Posterior vena cava (tissue), 2 donors: ENCODE data around the gene PFN1. TPM values are rescaled to one million over a fixed set of nuclear protein-coding genes. Genes with fewer than 3 reads are reported as not detected.

Experiments used
- DNase-seq: peaks from one replicate; pipeline ENCODE4 v3.0.0-alpha.2; 2020; ENCODE audit warnings: low spot score
- intact Hi-C, 2 donors: fragments of 100-400 bp; cut with DNase I; formaldehyde crosslinking; loops; one replicate each; pipeline versions ENCODE4 v1.14.1 to v1.14.2; 2022 to 2023
- microRNA-seq, 2 donors: library from miRNA; unstranded; fragments of <30 nt; microRNA quantifications; one replicate each; pipeline ENCODE4 v1.2.0, GENCODE V29; 2020 to 2021; ENCODE audit warnings: borderline microRNAs expressed in 2 of 2
- total RNA-seq, 2 donors: library from RNA; stranded (reverse); fragmentation: NEBNext Ultra II Directional; extraction: Animal tissue kit (Norgen Biotek cat#: 25700); gene quantifications; one replicate each; pipeline ENCODE4 v1.2.1, GENCODE V29; 2021
- donor health status: DM: yes; HTN: yes; CAD: no.
- donor health status: DM: yes; HTN: yes; CAD: no.

Gene PFN1
- total RNA-seq, 2 donors from 2014 or later, result 582 to 588 TPM

GRCh38 chr17:4901648-4902344 is 46.5 kb downstream of the PFN1 start:
- intact Hi-C loops, result loop anchor here (10.0 kb wide), 1 partner anchor 163 kb away; no protein-coding TSS in a partner anchor
- DNase-seq, result peak; percentile 91

GRCh38 chr17:4901108-4901647 is 47.2 kb downstream of the PFN1 start:
- intact Hi-C loops, result loop anchor here (10.0 kb wide), 1 partner anchor 164 kb away; no protein-coding TSS in a partner anchor

DNA sequence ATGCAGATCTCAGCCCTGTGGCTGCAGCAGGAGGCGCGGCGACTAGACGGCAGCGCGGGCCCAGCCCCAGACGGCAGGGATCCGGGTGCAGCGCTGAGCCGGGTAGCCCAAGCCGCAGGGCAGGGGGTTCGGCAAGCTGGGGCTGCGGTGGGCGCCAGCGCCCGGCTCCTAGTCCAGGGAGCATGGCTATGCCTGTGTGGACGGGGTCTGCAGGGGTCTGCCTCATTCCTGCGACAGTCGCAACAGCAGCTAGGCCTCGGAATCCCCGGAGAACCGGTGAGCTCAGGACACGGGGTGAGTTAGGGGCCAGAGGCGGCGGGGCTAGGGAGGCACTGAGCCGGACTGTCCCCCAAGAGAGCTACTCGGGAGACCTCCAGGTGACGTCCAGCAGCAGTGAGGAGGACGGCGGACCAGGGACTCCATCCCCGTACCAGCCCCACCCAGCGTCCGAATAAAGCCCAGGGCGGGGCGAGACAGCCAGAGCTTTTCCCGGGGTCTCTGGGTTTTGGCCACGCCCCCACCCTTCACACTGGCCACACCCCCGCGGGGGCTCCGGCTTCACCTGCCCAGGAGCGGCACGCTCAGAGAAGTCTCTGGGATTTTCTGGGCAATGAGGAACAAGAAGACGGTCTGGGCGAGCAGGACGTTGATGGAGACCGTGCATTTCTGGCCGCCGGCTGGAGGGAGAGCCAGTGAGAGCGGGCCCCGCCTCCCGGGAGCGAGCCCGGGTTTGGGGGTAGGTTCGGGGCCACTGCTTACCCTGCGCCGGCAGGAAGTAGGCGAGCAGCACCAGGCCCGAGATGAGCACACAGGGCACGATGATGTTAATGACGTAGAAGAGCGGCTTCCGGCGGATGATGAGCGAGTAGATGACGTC is 47.9 kb downstream of the PFN1 start:
- DNase-seq, result no peak
- intact Hi-C loops, result loop anchor here (10.0 kb wide), 1 partner anchor 164 kb away; no protein-coding TSS in a partner anchor

More at GRCh38 chr17:4901108-4901647, 47.2 kb downstream of the PFN1 start:
- DNase-seq, result no peak

DNA sequence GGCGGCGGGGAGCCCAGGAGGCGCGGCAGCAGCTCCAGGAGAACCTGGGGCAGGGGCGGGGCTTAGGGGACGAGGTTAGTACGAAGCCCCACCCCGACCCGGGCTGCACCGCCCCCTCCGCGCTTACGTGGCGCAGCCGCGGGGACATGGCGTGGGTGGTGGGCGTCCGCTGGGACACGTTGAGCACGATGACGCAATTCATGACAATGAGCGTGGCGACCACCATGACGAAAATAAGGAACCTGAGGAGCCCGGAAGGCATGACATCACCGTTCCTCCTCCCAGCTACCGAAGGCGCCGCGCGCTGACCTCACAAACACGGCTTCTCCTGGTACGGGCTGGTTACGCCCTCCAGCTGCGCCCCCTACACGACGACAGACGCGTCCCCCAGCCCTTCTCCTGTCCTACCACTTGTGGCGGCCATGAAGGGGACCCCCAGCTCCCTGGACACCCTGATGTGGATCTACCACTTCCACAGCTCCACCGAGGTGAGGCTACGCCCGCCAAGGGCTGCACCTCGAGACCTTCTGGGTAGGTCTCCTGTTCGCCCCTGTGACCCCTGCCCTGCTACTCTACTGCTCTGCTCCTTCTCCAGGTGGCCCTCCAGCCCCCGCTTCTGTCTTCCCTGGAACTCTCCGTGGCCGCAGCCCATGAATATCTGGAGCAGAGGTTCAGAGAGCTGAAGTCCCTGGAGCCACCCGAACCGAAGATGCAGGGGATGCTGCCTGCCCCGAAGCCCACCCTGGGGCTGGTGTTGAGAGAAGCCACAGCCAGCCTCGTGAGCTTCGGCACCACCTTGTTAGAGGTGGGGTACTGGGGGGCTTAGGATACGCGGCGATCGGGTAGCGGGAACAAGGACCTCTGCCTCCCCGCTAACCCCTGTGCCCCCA is 48.7 kb downstream of the PFN1 start, which contains the start of gene C17orf107:
TSS of gene C17orf107 (plus strand) at position 196 of the 890 bp plus-strand sequence. CDS start at position 423, 227 bp downstream.
- intact Hi-C loops, result loop anchor here (5.0 to 10.0 kb wide), 2 partner anchors 165 to 1998 kb away; no protein-coding TSS in a partner anchor
- DNase-seq, result peak; percentile 95

DNA sequence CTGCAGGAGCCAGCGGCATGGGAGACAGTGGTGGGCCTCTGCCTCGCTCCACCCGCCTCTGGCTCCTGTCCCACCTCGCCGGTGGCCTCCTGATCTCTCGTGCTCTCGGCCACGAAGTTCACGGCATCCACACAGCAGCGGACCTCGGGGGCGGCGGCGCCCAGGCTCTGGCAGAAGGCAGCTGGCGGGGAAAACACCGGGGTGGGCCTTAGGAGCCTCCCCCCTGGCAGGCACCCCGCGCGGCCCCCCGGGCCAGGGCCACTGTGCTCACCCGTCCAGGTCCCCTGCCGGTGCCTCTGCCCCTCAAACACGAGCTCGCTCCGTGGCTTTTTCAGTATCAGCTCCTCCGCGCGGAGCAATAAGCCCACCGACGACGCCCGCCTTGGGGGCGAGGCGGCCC is 49.4 kb downstream of the PFN1 start:
- intact Hi-C loops, result loop anchor here in 1 of 2 donors (5.0 kb wide), 1 partner anchor 1998 kb away; no protein-coding TSS in a partner anchor
- DNase-seq, result no peak

DNA sequence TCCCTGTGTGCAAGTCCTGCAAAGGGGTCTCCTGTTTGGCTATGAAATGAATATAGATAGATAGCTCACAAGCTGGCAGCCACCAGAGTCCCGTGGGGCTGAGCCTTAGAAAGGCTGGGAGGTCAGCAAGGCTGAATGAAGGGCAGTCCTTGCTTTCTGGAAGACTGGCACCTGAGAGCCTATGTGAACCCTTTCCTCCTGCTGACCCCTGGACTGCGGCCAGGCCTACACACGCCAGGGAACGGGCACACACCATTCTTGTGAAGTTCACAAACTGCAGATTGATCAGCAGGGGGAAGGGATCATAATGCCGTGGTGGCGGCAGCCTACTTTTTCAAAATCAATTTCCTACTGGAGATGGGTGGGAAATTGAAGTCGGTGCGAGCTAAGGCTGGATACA is 50.0 kb downstream of the PFN1 start:
- no peak for DNase-seq
- intact Hi-C loops, result loop anchor here in 1 of 2 donors (5.0 kb wide), 1 partner anchor 1999 kb away; no protein-coding TSS in a partner anchor

DNA sequence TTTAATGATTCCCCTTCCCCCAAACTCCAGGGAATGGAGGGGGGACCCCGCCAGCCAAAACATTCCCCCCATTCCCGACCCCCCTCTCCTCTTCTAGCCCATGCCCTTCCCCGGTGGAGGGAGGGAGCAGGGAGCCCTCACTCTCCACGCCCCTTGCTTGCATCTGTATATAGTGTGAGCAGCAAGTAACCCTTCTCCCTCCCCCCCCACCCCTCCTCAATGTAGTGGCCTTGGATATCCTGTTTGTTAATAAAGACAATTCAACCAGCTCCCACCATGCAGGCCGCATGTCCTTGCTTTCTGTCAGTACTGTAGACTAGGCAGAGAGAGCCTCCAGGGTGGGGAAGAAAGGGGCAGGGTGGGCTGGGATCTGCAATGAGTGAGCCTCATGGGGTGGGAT is 50.5 kb downstream of the PFN1 start:
- DNase-seq, result no peak
- intact Hi-C loops, result loop anchor here in 1 of 2 donors (5.0 kb wide), 1 partner anchor 2000 kb away; no protein-coding TSS in a partner anchor

GRCh38 chr17:4897198-4897687 is 51.1 kb downstream of the PFN1 start:
- intact Hi-C loops, result loop anchor here in 1 of 2 donors (5.0 kb wide), 1 partner anchor 2000 kb away; no protein-coding TSS in a partner anchor
- DNase-seq, result no peak

DNA sequence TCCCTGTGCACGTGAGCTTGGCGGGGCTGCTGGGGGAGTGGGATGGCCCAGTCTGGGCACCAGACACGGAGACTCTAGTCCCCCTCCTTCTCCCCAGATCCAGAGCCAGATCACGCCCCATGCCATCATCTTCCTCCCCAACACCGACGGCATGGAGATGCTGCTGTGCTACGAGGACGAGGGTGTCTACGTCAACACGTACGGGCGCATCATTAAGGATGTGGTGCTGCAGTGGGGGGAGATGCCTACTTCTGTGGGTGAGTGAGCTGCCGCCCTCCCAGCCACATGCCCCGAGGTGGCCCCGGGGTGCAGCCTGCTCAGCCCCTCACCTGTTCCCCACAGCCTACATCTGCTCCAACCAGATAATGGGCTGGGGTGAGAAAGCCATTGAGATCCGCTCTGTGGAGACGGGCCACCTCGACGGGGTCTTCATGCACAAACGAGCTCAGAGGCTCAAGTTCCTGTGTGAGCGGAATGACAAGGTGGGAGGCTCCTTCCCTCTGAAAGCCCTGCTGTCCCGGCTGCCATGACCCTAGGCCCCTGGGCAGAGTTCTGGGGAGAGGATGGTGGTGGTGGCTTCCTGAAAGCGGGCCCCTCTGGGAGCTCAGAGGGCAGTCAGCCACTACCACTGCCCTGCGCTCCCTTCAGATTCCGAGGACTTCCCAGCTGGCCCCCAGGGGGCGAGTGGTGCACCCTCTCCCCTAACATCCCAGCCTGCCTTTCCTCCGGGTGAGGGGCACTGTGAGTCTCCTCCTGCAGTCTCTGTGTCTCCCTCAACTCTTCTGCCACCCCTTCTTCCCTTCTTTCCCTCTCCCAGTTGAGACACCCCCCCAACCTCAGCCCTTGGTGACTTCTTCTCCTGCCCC is 51.8 kb downstream of the PFN1 start:
- intact Hi-C loops, result loop anchor here in 1 of 2 donors (5.0 kb wide), 1 partner anchor 2001 kb away; no protein-coding TSS in a partner anchor
- DNase-seq, result no peak

DNA sequence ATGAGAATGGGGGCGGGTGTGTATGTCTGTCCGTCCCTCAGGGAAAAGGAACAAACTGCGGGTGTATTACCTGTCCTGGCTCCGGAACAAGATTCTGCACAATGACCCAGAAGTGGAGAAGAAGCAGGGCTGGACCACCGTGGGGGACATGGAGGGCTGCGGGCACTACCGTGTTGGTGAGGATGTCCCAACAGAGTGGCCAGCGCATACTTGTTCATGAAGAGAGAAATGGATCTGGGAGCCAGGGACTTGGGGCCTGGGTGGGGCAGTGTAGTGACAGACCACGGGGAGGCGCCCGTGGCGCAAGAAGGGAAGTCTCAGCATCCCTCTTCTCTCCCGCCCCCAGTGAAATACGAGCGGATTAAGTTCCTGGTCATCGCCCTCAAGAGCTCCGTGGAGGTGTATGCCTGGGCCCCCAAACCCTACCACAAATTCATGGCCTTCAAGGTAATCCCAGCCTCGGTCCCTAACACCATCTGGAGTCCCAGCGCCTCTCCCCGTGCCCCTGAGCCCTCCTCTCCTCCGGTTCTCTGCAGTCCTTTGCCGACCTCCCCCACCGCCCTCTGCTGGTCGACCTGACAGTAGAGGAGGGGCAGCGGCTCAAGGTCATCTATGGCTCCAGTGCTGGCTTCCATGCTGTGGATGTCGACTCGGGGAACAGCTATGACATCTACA is 52.5 kb downstream of the PFN1 start:
- intact Hi-C loops, result loop anchor here in 1 of 2 donors (5.0 kb wide), 1 partner anchor 2002 kb away; no protein-coding TSS in a partner anchor
- DNase-seq, result no peak

Small RNA genes within 50 kb of the gene (microRNA-seq; reads per million reads assigned to microRNA genes)
- gene MIR6864 (0.52 to 0.97 reads per million in 2 donors), gene MIR6865 (0 reads per million in 2 donors)

Other genes with a start within 250 kb of the PFN1 start
- 10 to 100 TPM; 33.3 to 37.8 TPM for gene PELP1, start 244.4 kb downstream of the PFN1 start, total RNA-seq
- gene ARRB2, start 237.9 kb downstream of the PFN1 start, total RNA-seq, result 10 to 100 TPM; 50.7 to 63.8 TPM
- gene MED11, start 217.1 kb downstream of the PFN1 start, total RNA-seq, result 10 to 100 TPM in 1 of 2 donors, 1 to 10 TPM in 1; 10.0 to 10.8 TPM
- 1 to 10 TPM; 1.1 to 1.2 TPM for gene ZMYND15, start 208.7 kb downstream of the PFN1 start, total RNA-seq
- 10 to 100 TPM; 14.8 to 20.4 TPM for gene CXCL16, start 208.6 kb downstream of the PFN1 start, total RNA-seq
- not detected for gene TM4SF5, start 176.6 kb downstream of the PFN1 start, total RNA-seq
- 1 to 10 TPM; 2.1 to 3.4 TPM for gene VMO1, start 162.2 kb downstream of the PFN1 start, total RNA-seq
- not detected for gene GLTPD2, start 159.6 kb downstream of the PFN1 start, total RNA-seq
- 100 to 1,000 TPM in 1 of 2 donors, 10 to 100 TPM in 1; 87.5 to 103 TPM for gene PSMB6, start 152.4 kb downstream of the PFN1 start, total RNA-seq
- 10 to 100 TPM; 22.2 to 30.3 TPM for gene PLD2, start 141.4 kb downstream of the PFN1 start, total RNA-seq
- 10 to 100 TPM; 53.3 to 67.0 TPM for gene MINK1, start 115.2 kb downstream of the PFN1 start, total RNA-seq
- 1 to 10 TPM in 1 of 2 donors, under 1 TPM in 1; 1.00 to 1.3 TPM for gene C17orf107, start 49.0 kb downstream of the PFN1 start, total RNA-seq
- 1 to 10 TPM in 1 of 2 donors, under 1 TPM in 1; 0.57 to 1.5 TPM for gene CHRNE, start 45.4 kb downstream of the PFN1 start, total RNA-seq
- not detected for gene GP1BA, start 16.3 kb downstream of the PFN1 start, total RNA-seq
- 10 to 100 TPM; 33.0 to 43.7 TPM for gene SLC25A11, start 8.5 kb downstream of the PFN1 start, total RNA-seq
- 10 to 100 TPM; 62.7 to 77.3 TPM for gene RNF167, start 8.3 kb downstream of the PFN1 start, total RNA-seq
- gene ENO3, start 2.6 kb upstream of the PFN1 start, total RNA-seq, result 1 to 10 TPM; 3.2 to 4.3 TPM
- gene SPAG7, start 19.3 kb upstream of the PFN1 start, total RNA-seq, result 10 to 100 TPM; 47.0 to 50.7 TPM
- 10 to 100 TPM; 52.0 to 72.2 TPM for gene CAMTA2, start 39.1 kb upstream of the PFN1 start, total RNA-seq
- gene INCA1, start 49.0 kb upstream of the PFN1 start, total RNA-seq, result 1 to 10 TPM in 1 of 2 donors, under 1 TPM in 1; 0.60 to 1.3 TPM
- 100 to 1,000 TPM; 192 to 254 TPM for gene KIF1C, start 49.4 kb upstream of the PFN1 start, total RNA-seq
- under 1 TPM in 1 of 2 donors, not detected in 1; 0.14 TPM for gene SLC52A1, start 86.9 kb upstream of the PFN1 start, total RNA-seq
- 1 to 10 TPM; 4.1 to 4.6 TPM for gene ZFP3, start 129.9 kb upstream of the PFN1 start, total RNA-seq
- gene ZNF232, start 163.3 kb upstream of the PFN1 start, total RNA-seq, result 1 to 10 TPM; 3.7 to 6.3 TPM
- under 1 TPM in 1 of 2 donors, not detected in 1; 0.19 TPM for gene USP6, start 167.5 kb upstream of the PFN1 start, total RNA-seq
- 1 to 10 TPM; 5.7 to 6.8 TPM for gene ZNF594, start 243.3 kb upstream of the PFN1 start, total RNA-seq